Erythroblast (primary cell): ENCODE measurements around the gene GPC6.

Source experiments
- GATA1 ChIP-seq: IDR thresholded peaks from 2 replicates; pipeline ENCODE4 v1.6.1; 2011; ENCODE audit warnings: low read depth, mild to moderate bottlenecking, control low read depth, low read length, moderate library complexity
- POLR2A ChIP-seq: IDR thresholded peaks from 2 replicates; pipeline ENCODE4 v1.6.1; 2011; ENCODE audit warnings: mild to moderate bottlenecking, low read length

- TF ChIP-seq POLR2A (no peak), GATA1 (no peak)
Measured at GRCh38 chr13:94172416-94172815, 945.8 kb downstream of the GPC6 start.
